Measurements from ENCODE around the gene PTGFR. TPM values are rescaled to one million over a fixed set of nuclear protein-coding genes. Genes with fewer than 3 reads are reported as not detected.

The PTGFR gene
- total and polyA plus RNA-seq, 4 donors: 4.1 to 28.9 (median 10.9) TPM

DNA sequence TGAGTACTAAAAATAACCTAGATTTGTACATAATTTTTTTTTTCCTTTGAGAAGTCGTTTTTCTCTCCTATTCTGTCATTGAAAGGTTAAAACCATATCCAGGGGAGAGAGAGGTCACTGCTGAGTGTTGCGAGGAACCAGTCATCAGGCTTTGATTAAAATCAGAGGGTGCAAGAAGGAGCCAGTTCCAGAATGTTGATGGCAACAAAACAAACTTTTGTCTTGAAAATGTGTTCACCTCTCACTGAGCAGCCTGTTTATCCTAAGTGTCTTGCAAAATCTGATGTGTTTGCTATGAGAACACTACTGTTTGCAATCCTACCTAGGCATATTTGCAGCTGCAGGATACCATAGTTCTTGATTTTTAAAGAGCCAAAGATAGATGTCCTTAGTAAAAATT lies 25.9 kb downstream of the PTGFR start:
- no peak overlapping the region for H3K4me3 ChIP-seq (ENCODE audit: low read depth, low read length)
- no peaks in the 10 kb centered on the region for H3K36me3 ChIP-seq (ENCODE audit: control insufficient read depth, insufficient read depth, low read length)
- WGBS (ENCODE audit: insufficient coverage): 56% methylated on average over 1 of the region's 2 CpGs
- no peaks in the 10 kb centered on the region for H3K9me3 ChIP-seq (ENCODE audit: control insufficient read depth, insufficient read depth, low read length)
- H3K4me1 ChIP-seq (ENCODE audit: control insufficient read depth, insufficient read depth, low read length): no peaks in the 10 kb centered on the region
- no peak overlapping the region for H3K27ac ChIP-seq (ENCODE audit: low read depth, low read length)
- peak in 1 of 6 donors; percentile 3 for DNase-seq (ENCODE audit: low read depth in 4 of 6, low spot score in 6 of 6)
- H3K27me3 ChIP-seq (ENCODE audit: control insufficient read depth, insufficient read depth, low read length): no peaks in the 10 kb centered on the region

DNA sequence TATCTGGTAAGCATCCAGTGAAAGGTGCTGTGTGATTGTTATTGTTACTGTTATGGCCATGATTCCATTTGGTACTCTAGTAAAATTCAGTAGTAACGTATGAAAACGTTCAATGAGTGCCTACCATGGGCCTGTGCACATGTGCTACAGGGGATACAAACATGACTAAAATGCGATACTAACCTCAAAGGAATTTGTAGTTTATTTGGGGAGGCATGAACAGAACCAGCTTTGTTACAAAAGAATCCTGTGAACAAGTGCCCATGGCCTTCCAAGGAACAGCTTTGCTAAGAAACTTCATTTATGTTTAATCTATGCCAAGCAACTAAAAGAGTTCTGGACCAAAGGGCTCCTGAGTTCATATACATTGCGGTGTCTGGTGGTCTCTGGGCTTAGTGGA lies 28.7 kb downstream of the PTGFR start:
- Histone ChIP-seq H3K9me3 (ENCODE audit: control insufficient read depth, insufficient read depth, low read length) (no peaks in the 10 kb centered on the region), H3K4me1 (ENCODE audit: control insufficient read depth, insufficient read depth, low read length) (no peaks in the 10 kb centered on the region)
- no peak for DNase-seq (ENCODE audit: low read depth in 4 of 6, low spot score in 6 of 6)

DNA sequence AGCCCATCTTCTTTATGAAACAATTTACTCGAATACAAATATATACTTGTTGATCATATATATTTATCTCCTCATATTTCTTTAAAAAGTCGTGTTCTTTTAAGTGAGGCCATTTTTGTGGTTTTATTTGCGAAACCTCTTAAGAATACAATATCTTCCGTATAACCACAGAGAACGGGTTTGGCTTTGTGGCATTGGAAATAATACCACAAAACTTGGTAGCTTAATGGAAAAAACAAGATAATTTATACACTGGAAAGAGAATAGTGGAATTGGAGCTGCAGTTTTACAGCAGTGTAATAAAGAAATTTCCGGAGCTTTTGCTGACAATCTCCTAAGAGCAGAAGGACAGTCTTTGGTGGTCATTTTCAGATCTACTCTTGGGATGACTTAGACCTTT lies 29.4 kb downstream of the PTGFR start:
- Histone ChIP-seq H3K4me3 (ENCODE audit: low read depth, low read length) (no peak overlapping the region), H3K9me3 (ENCODE audit: control insufficient read depth, insufficient read depth, low read length) (no peaks in the 10 kb centered on the region), H3K27ac (ENCODE audit: low read depth, low read length) (no peak overlapping the region), H3K4me1 (ENCODE audit: control insufficient read depth, insufficient read depth, low read length) (no peaks in the 10 kb centered on the region), H3K36me3 (ENCODE audit: control insufficient read depth, insufficient read depth, low read length) (no peaks in the 10 kb centered on the region), H3K27me3 (ENCODE audit: control insufficient read depth, insufficient read depth, low read length) (no peaks in the 10 kb centered on the region)
- WGBS (ENCODE audit: insufficient coverage): 100% methylated on average over 1 of the region's 6 CpGs
- DNase-seq (ENCODE audit: low read depth in 4 of 6, low spot score in 6 of 6): no peak

More for the DNA sequence above, 28.7 kb downstream of the PTGFR start:
- Histone ChIP-seq H3K4me3 (ENCODE audit: low read depth, low read length) (no peak overlapping the region), H3K27me3 (ENCODE audit: control insufficient read depth, insufficient read depth, low read length) (no peaks in the 10 kb centered on the region), H3K27ac (ENCODE audit: low read depth, low read length) (no peak overlapping the region), H3K36me3 (ENCODE audit: control insufficient read depth, insufficient read depth, low read length) (no peaks in the 10 kb centered on the region)
- WGBS (ENCODE audit: insufficient coverage): 85% methylated on average over 2 of the region's 4 CpGs

DNA sequence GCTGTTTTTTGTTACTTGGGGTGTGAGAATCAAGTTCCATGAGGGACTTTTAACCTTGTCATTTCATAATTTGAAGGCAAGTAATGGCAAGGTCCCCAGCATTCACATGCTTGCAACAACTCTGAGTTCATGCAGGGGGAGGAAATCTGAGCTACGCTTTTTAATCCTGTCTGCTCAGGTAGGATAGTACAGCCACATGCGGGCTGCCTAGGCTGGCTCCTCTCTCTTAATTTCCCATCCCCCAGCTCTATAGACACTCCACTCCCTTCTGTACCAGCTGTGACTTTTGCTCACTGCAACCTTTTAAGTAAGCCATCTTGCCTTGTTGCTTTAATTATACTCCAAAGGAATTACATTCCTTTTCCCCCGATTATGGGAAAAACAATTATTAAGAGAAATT lies 30.1 kb downstream of the PTGFR start:
- Histone ChIP-seq H3K36me3 (ENCODE audit: control insufficient read depth, insufficient read depth, low read length) (no peaks in the 10 kb centered on the region), H3K27me3 (ENCODE audit: control insufficient read depth, insufficient read depth, low read length) (no peaks in the 10 kb centered on the region), H3K4me3 (ENCODE audit: low read depth, low read length) (no peak overlapping the region), H3K4me1 (ENCODE audit: control insufficient read depth, insufficient read depth, low read length) (no peaks in the 10 kb centered on the region), H3K9me3 (ENCODE audit: control insufficient read depth, insufficient read depth, low read length) (no peaks in the 10 kb centered on the region), H3K27ac (ENCODE audit: low read depth, low read length) (no peak overlapping the region)
- no peak for DNase-seq (ENCODE audit: low read depth in 4 of 6, low spot score in 6 of 6)
- WGBS (ENCODE audit: insufficient coverage): 100% methylated on average over 1 of the region's 3 CpGs

DNA sequence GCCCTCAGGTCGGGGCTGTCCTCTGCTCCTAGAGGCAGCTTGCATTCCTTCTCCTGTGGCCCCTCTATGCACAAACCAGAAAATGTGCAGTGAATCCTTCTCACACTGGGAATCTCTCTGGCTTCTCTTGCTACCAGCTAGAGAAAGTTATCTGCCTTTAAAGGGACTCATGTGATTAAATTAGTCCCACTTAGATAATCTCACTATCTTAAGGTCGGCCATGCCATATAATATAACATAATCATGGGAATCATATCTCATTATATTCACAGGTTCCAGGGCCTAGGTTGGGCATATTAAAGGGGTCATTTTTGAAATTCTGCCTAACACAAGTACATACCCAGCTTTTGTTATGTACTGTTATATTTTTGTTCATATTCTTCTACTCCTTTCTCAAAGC lies 31.4 kb downstream of the PTGFR start:
- WGBS (ENCODE audit: insufficient coverage): 100% methylated on average over 1 of the region's 2 CpGs
- no peak for DNase-seq (ENCODE audit: low read depth in 4 of 6, low spot score in 6 of 6)

DNA sequence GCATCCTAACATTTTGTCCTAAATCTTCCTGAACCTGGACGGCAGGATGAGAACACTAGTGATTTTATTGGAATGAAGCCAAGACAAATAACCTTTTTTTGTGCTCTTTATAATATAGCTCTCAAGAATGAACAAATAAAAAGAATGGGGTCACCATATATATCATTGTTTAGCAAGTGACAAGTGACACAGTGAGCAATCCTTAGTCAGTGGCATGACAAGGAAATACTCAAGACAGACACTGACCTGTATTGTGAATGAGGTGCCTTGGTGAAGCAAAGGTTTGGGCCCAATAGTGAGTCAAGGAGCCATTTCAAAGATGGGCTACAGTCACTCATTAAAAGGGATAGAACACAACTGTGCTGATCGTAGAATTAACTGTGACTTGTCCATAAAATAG lies 35.7 kb downstream of the PTGFR start:
- Histone ChIP-seq H3K27me3 (ENCODE audit: control insufficient read depth, insufficient read depth, low read length) (no peaks in the 10 kb centered on the region), H3K27ac (ENCODE audit: low read depth, low read length) (no peak overlapping the region), H3K36me3 (ENCODE audit: control insufficient read depth, insufficient read depth, low read length) (no peaks in the 10 kb centered on the region), H3K9me3 (ENCODE audit: control insufficient read depth, insufficient read depth, low read length) (no peaks in the 10 kb centered on the region), H3K4me1 (ENCODE audit: control insufficient read depth, insufficient read depth, low read length) (no peaks in the 10 kb centered on the region), H3K4me3 (ENCODE audit: low read depth, low read length) (no peak overlapping the region)
- no CpG with 5 or more reads among the region's 2 CpGs for WGBS (ENCODE audit: insufficient coverage)
- no peak for DNase-seq (ENCODE audit: low read depth in 4 of 6, low spot score in 6 of 6)

More for the DNA sequence above, 31.4 kb downstream of the PTGFR start:
- no peak overlapping the region for H3K27ac ChIP-seq (ENCODE audit: low read depth, low read length)
- no peaks in the 10 kb centered on the region for H3K4me1 ChIP-seq (ENCODE audit: control insufficient read depth, insufficient read depth, low read length)
- no peaks in the 10 kb centered on the region for H3K27me3 ChIP-seq (ENCODE audit: control insufficient read depth, insufficient read depth, low read length)
- H3K4me3 ChIP-seq (ENCODE audit: low read depth, low read length): no peak overlapping the region
- no peaks in the 10 kb centered on the region for H3K36me3 ChIP-seq (ENCODE audit: control insufficient read depth, insufficient read depth, low read length)
- H3K9me3 ChIP-seq (ENCODE audit: control insufficient read depth, insufficient read depth, low read length): no peaks in the 10 kb centered on the region

DNA sequence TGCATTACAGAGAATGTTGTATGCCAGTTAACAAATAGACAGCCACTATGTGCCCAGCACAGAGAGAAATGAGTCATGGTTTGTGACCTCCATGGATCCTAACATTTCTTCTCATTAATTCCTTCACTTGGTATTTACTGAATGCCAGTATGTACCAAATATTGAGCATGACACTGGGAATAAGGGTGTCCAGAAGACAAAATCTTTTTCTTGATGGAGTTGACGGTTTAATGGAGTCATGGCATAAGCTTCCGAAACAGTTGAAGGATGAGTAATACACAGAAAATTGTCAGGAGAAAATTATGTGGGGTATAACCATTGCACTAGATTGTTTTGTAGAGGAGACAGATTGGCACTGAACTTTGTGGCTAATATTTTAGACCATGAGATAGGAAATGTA lies 36.9 kb downstream of the PTGFR start:
- no peaks in the 10 kb centered on the region for H3K27me3 ChIP-seq (ENCODE audit: control insufficient read depth, insufficient read depth, low read length)
- 95% methylated on average over 2 of the region's 2 CpGs for WGBS (ENCODE audit: insufficient coverage)
- no peak overlapping the region for H3K4me3 ChIP-seq (ENCODE audit: low read depth, low read length)
- DNase-seq (ENCODE audit: low read depth in 4 of 6, low spot score in 6 of 6): no peak
- H3K4me1 ChIP-seq (ENCODE audit: control insufficient read depth, insufficient read depth, low read length): no peaks in the 10 kb centered on the region
- no peak overlapping the region for H3K27ac ChIP-seq (ENCODE audit: low read depth, low read length)
- H3K36me3 ChIP-seq (ENCODE audit: control insufficient read depth, insufficient read depth, low read length): no peaks in the 10 kb centered on the region
- H3K9me3 ChIP-seq (ENCODE audit: control insufficient read depth, insufficient read depth, low read length): no peaks in the 10 kb centered on the region

DNA sequence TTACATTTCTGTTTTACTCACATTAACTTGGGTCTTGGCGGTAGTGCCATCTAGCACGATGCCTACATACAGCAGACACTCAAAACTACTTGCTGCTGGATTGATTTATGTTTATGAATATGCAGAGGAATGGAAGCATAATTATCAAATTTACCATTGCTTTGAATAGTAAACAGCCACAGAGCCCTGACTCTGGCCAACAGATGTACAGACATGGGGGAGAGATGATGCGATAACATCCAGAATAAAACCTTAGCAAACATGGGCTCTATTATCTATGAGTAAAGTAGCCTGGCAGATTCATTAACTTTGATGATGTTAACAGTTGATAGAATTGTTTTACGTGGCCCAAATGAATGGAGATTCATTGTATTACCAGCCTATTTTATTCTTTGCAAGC lies 42.8 kb downstream of the PTGFR start:
- WGBS (ENCODE audit: insufficient coverage): no CpG with 5 or more reads among the region's 4 CpGs
- no peaks in the 10 kb centered on the region for H3K27me3 ChIP-seq (ENCODE audit: control insufficient read depth, insufficient read depth, low read length)
- no peak overlapping the region for H3K27ac ChIP-seq (ENCODE audit: low read depth, low read length)
- H3K9me3 ChIP-seq (ENCODE audit: control insufficient read depth, insufficient read depth, low read length): no peaks in the 10 kb centered on the region
- H3K4me3 ChIP-seq (ENCODE audit: low read depth, low read length): no peak overlapping the region
- H3K4me1 ChIP-seq (ENCODE audit: control insufficient read depth, insufficient read depth, low read length): no peaks in the 10 kb centered on the region
- no peaks in the 10 kb centered on the region for H3K36me3 ChIP-seq (ENCODE audit: control insufficient read depth, insufficient read depth, low read length)
- no peak for DNase-seq (ENCODE audit: low read depth in 4 of 6, low spot score in 6 of 6)

DNA sequence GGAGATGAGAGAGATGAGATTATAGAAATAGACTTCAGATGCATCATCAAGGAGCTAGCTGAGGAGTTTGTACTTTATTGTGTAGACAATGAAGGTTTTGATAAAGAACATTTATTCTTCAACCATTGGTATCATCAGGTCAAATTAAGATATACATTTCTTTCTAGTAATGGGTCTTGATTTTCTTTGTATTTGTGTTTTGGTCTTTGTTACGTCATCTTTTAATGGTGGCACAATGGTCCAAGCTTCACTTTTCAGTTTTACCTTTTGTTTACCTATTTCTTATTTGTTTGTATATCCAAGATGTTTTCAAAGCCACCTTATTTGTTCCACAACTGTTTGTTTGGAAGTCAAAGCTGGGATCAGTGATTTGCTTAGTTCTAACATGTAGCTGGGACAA lies 44.5 kb downstream of the PTGFR start:
- Histone ChIP-seq H3K36me3 (ENCODE audit: control insufficient read depth, insufficient read depth, low read length) (no peaks in the 10 kb centered on the region), H3K27me3 (ENCODE audit: control insufficient read depth, insufficient read depth, low read length) (no peaks in the 10 kb centered on the region), H3K4me1 (ENCODE audit: control insufficient read depth, insufficient read depth, low read length) (no peaks in the 10 kb centered on the region), H3K9me3 (ENCODE audit: control insufficient read depth, insufficient read depth, low read length) (no peaks in the 10 kb centered on the region), H3K4me3 (ENCODE audit: low read depth, low read length) (no peak overlapping the region), H3K27ac (ENCODE audit: low read depth, low read length) (no peak overlapping the region)
- WGBS (ENCODE audit: insufficient coverage): no CpG with 5 or more reads among the region's 1 CpG
- no peak for DNase-seq (ENCODE audit: low read depth in 4 of 6, low spot score in 6 of 6)

DNA sequence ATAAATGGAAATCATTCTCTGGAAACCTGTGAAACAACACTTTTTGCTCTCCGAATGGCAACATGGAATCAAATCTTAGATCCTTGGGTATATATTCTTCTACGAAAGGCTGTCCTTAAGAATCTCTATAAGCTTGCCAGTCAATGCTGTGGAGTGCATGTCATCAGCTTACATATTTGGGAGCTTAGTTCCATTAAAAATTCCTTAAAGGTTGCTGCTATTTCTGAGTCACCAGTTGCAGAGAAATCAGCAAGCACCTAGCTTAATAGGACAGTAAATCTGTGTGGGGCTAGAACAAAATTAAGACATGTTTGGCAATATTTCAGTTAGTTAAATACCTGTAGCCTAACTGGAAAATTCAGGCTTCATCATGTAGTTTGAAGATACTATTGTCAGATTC lies 45.7 kb downstream of the PTGFR start:
- H3K27ac ChIP-seq (ENCODE audit: low read depth, low read length): no peak overlapping the region
- no peaks in the 10 kb centered on the region for H3K27me3 ChIP-seq (ENCODE audit: control insufficient read depth, insufficient read depth, low read length)
- no peaks in the 10 kb centered on the region for H3K4me1 ChIP-seq (ENCODE audit: control insufficient read depth, insufficient read depth, low read length)
- no peaks in the 10 kb centered on the region for H3K9me3 ChIP-seq (ENCODE audit: control insufficient read depth, insufficient read depth, low read length)
- WGBS (ENCODE audit: insufficient coverage): 100% methylated on average over 1 of the region's 2 CpGs
- no peaks in the 10 kb centered on the region for H3K36me3 ChIP-seq (ENCODE audit: control insufficient read depth, insufficient read depth, low read length)
- peak in 1 of 6 donors; percentile 1 for DNase-seq (ENCODE audit: low read depth in 4 of 6, low spot score in 6 of 6)
- H3K4me3 ChIP-seq (ENCODE audit: low read depth, low read length): no peak overlapping the region
